NCI-H187 (cell line): Measurements from ENCODE around the gene CFAP251.
"Not testable (repeated sequence)": the region's sequence is repeated elsewhere in the genome, so short reads cannot be mapped to it uniquely, and the experiment has no call there.

Experiments
- DNase-seq, 2 experiments: peaks; one replicate each; lab custom pipeline; 2025; lab: John Stamatoyannopoulos, UW

CFAP251 gene, protein sequence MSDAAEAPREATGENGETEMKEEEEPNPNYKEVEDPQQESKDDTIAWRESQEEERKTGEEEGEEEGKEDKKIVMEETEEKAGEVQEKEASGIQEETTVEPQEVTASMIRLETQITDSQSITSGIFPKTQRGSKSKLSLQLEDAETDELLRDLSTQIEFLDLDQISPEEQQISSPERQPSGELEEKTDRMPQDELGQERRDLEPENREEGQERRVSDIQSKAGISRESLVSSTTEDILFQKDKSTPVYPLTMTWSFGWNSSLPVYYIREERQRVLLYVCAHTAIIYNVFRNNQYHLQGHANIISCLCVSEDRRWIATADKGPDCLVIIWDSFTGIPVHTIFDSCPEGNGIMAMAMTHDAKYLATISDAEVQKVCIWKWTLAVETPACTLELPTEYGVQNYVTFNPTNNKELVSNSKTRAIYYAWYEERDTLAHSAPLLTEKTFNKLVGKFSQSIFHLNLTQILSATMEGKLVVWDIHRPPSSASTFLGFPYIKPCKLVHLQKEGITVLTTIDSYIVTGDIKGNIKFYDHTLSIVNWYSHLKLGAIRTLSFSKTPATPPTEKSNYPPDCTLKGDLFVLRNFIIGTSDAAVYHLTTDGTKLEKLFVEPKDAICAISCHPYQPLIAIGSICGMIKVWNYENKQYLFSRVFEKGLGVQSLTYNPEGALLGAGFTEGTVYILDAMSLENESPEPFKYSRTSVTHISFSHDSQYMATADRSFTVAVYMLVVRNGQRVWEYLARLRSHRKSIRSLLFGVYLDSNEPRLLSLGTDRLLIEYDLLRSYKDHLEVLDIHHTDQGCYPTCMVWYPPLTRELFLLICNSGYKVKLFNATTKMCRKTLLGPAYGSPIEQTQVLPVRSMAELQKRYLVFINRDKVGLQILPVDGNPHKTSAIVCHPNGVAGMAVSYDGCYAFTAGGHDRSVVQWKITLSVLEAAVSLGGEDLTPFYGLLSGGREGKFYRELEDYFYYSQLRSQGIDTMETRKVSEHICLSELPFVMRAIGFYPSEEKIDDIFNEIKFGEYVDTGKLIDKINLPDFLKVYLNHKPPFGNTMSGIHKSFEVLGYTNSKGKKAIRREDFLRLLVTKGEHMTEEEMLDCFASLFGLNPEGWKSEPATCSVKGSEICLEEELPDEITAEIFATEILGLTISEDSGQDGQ

DNA sequence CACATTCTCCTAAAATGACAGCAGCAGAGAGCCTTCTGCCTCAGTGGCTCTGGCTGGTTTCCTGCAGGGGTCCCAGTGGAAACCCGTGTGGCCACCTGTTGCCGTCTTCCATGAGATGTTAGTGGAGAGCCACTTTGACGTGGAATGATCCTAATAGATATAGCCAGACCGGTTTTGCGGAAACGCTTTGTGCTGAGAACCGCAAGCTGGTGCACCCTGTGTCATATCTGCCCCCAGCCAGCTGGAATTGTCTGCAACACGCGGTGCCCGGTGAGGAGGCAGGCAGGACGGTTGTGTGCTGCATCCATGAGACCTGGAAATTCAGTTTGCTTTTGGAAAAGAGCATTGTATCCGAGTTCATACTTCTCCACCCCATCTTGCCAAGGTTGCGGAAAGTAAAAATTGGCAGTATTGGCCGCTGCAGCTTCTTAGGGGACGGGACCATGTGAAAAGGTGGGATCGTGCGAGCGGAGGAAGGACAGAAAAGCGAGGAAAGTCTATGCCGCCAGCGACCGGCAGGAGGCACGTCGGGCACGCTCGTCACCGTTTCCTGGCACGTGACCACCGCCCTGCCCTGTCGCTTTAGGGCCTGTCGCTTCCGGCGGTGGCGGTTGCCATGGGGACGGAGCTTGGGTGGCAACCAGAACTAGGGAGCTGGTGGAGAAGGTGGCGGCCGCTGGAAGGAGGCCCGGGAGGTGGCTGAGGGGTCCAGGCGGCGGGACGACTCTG is at the start of gene CFAP251:
Gene CFAP251, plus strand, starts transcription at position 643 of the 729 bp plus-strand sequence. CDS start 2,714 bp downstream, outside the sequence.
- DNase-seq, result peak; percentile 92 to 97

DNA sequence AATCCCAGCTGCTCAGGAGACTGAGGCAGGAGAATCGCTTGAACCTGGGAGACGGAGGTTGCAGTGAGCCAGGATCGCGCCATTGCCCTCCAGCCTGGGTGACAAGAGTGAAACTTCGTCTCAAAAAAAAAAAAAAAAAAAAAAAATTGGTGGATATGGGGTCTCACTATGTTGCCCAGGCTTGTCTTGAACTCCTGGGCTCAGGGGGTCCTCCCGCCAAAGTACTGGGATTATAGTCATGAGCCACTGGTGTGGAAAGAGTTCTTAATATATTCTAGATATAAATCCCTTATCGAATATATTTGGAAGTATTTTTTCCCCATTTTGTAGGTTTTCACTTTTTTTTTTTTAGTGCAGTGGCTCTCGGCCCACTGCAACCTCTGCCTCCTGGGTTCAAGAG is 49.2 kb upstream of the CFAP251 start:
- not testable (repeated sequence) for DNase-seq

DNA sequence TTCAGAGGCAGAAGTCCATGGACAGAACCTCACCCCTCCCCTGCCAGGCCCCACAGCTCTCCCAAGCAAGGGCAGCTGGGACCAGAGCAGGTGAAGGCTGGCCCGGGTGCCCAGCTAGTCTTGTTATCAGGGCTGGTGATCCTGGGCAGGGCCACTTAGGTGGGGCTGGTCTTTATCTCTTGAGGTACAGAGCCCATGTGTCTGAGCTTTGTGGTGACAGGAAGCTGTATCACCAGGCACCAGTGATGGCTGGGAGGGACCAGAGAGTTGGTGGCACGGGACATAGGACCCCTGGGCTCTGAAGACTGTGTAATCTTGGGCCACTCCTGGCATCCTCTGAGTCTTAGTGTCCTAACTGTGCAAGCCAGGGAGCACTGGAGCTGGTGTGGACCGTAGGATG is 46.9 kb upstream of the CFAP251 start:
- DNase-seq, result no peak

DNA sequence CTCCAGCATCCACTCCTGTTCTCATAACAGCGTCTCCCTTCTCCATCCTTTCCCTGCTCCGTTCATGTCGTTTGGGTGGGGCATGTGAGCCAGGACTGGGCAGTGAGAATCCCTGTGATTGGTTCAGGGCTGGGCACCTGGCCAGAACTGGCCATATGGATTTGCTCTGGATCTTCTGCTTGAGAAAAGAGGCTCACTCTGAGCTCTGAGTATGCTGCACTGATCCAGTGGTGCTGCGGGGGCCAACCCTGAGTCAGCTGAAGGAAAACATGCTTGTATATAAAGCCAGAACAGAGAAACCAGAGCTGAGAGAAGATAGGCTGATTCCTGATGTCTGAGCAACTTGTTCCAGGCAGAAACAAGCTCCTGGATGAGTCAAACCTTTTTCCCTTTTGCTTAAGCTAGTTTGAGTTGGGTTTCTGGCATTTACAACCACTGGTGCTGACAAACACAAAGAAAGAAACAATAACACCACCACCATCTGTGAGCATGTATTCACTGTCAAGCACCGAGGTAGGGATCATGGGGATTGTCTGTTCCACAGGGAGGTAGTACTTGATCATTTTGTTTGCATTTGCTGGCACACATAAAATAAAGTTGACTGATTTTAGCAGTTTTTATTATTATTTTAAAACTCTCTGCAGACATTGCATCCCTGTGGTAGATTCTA is 45.7 kb upstream of the CFAP251 start:
- DNase-seq, result no peak

DNA sequence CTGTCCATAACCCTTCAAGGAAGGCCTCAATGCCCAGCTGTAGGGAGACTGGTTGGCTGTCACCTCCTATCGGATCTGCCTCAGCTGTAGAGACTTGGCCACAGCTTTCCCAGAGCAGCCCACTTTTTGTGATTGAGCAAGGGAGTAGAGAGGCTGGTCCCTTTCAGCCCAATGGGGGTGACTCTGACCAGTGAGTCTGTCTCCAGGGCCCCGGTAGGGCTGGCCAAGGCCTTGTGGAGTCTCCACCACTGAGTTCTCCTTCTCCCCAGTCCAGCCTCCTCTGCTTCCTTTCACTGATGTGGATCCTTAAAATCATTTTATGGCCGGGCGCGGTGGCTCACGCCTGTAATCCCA is 45.2 kb upstream of the CFAP251 start:
- DNase-seq, result no peak

DNA sequence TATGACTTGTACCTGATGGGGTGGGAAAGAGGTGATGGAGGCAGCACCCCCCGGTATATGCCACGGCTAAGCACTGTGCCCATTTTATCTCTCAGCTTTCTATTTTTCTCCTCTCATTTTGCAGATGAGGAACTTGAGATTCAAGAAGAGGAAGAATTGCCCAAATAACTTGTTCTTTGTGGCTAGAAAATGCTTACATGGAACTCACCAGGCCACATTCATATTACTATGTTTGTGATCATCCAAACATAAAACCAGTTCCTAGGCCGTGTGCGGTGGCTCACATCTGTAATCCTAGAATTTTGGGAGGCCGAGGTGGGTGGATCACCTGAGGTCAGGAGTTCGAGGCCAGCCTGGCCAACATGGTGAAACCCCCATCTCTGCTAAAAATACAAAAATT is 44.3 kb upstream of the CFAP251 start:
- DNase-seq, result no peak

DNA sequence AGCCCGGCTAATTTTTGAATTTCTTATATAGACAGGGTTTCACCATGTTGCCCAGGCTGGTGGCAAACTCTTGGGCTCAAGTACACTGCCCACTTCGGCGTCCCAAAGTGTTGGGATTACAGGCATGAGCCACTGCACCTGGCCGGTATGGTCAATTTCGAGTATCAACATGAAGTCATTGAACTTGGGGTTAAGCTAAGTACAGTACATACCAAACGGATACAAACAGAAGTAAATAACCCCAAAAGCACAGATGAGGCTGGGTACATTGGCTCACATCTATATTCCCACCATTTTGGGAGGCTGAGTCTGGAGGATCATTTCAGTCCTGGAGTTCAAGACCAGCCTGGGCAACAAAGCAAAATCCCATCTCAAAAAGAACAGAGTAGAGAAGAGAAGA is 42.8 kb upstream of the CFAP251 start:
- no peak for DNase-seq

DNA sequence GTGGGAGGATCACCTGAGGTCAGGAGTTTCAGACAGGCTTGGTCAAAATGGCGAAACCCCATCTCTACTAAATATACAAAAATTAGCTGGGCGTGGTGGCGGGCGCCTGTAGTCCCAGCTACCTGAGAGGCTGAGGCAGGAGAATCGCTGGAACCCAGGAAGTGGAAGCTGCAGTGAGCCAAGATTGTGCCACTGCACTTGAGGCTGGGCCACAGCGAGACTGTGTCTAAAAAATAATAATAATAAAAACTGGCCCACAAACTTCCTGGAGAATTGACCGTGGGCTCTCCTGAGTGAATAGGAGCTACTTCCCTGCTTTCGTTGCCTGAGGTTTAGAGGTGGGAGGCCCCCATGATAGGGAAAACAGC is 42.3 kb upstream of the CFAP251 start:
- DNase-seq, result not testable (repeated sequence)

DNA sequence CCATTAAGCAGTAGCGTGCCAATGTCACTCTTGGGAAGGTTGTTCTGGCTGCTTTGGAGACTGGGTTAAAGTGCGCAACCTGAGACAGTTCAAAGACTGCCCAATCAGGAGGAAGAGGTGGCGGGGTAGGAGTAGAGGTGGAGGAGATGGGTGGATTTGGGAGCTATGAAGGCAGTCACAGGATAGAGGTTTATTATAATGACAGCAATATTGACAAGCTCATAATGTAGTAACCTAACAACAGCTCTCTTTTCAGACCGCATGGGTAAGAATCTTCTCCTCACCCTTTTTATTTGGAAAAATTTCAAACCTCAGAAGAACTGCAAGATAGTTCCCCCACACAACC is 35.1 kb upstream of the CFAP251 start:
- DNase-seq, result peak in 1 of 2 experiments; percentile 11

DNA sequence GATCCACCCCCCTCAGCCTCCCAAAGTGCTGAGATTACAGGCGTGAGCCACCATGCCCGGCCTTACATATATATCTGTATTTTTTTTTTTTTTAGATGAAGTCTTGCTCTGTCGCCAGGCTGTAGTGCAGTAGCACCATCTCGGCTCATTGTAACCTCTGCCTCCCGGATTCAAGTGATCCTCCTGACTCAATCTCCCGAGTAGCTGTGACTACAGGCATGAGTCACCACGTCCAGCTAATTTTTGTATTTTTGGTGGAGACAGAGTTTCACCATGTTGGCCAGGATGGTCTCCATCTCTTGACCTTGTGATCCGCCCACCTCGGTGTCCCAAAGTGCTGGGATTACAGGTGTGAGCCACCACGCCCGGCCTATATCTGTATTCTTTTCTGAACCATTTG is 33.3 kb upstream of the CFAP251 start:
- DNase-seq, result not testable (repeated sequence)

DNA sequence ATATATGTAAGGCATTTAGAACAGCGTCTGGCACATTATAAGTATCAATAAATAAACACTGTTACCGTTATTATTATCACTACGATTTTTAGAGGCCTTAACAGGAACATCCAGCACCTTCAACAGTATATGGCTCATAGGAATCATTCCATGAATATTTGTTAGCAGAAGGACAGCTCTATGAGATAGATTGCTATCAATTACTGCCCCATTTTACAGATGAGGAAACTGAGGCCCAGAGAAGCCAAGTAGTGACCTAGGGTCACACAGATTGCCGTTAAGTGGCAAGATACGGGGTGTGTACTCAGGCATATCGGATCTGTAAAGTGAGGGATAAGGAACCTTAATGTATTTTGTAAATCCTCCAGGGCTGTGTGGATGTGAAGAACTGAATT is 30.3 kb upstream of the CFAP251 start:
- no peak for DNase-seq

DNA sequence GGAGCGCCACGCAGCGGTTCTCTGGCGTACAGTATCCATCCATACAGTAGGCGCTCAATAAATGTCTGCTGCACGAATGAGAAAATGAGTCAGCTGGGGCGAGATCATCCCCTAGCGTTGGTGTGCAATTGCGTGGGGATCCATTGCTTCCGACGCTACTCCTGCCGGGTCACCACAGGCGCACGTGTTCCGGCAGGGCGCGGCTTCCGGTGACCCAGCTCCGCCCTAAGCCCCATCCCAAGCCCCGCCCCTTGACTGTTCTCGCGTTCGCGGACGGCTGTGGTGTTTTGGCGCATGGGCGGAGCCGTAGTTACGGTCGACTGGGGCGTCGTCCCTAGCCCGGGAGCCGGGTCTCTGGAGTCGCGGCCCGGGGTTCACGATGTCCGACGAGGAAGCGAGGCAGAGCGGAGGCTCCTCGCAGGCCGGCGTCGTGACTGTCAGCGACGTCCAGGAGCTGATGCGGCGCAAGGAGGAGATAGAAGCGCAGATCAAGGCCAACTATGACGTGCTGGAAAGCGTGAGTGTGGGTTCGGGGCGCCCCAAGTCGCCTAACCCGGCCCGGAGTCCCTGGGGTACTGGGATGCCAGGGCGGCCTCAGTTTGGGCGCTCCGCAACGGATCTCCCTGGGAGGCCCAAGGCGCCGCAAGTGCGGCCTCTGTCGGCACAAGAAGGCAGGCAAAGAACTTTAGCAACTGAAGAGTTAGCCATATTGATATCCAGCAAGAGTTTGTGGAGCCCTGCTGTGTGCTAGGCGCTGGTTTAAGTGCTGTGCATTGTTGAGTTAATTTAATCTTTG is 29.7 kb upstream of the CFAP251 start, which contains the start of gene PSMD9:
Gene PSMD9, plus strand, starts transcription at position 313 of the 796 bp plus-strand sequence. Its CDS starts 67 bp downstream, at position 380.
- peak; percentile 96 to 98 for DNase-seq

DNA sequence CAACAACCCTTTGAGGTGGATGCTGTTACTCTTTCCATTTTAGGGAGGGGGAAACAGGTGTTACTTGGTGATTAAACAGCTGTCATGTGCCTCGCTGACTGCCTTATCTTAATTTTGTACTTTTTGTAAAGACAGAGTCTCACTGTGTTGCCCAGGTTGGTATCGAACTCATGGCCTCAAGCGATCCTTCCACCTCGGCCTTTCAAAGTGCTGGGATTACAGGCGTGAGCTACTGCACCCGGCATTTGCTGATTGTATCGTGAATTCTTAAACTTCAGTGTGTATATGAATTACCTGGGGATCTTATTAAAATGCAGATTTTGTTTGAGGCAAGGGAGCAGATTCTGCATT is 29.1 kb upstream of the CFAP251 start:
- DNase-seq, result no peak

DNA sequence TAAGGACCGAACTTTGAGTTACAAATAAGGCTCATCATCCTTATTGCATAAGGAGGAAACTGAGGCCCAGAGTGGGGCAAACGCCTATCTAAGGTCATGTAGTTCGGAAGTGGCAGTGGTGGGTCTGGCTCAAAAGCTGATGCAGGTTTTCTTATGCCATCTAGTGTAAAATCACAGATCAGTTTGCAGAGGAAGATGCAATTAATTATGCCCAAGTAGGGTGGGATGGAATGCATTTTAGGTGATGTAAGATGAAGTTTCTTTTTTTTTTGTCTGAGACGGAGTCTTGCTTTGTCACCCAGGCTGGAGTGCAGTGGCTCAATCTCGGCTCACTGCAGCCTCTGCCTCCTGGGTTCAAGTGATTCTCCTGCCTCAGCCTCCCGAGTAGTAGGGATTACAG is 28.7 kb upstream of the CFAP251 start:
- not testable (repeated sequence) for DNase-seq

DNA sequence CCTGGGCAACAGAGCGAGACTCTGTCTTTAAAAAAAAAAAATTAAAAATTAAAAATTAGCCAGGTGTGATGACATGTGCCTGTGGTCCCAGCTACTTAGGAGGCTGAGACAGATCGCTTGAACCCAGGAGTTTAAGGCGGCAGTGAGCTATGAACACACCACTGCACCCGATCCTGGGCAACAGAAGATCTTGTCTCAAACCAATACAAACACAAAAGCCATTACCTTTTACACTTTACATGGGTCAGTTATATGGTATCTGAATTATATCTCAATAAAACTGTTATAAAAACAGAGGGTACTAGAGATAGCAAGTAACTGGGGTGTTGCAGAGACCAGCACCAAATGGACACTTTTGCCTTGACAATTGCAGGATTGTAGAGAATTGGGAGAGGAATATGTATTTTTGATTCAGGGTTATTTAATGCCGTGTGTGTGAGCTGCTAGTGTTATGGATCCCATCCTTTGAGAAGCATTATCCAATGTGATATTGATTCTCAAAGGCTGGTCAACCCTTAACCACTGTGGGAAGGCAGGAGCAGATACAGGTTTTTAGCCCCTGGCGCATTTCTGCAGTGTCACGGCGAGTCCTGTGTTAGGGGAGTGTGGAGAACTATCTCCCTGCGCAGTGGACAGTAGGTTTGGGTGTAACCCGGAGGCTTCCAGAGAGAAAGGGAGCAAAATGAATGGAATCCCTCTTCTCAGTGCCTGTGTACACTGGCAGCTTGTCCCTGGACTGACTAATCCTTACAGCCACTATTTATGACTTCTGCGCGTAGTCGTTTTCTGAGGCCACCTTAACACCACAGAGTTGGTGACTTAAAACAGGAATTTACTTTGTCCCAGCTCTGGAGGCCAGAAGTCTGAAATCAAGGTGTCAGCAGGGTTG is 25.5 kb upstream of the CFAP251 start:
- DNase-seq, result no peak

DNA sequence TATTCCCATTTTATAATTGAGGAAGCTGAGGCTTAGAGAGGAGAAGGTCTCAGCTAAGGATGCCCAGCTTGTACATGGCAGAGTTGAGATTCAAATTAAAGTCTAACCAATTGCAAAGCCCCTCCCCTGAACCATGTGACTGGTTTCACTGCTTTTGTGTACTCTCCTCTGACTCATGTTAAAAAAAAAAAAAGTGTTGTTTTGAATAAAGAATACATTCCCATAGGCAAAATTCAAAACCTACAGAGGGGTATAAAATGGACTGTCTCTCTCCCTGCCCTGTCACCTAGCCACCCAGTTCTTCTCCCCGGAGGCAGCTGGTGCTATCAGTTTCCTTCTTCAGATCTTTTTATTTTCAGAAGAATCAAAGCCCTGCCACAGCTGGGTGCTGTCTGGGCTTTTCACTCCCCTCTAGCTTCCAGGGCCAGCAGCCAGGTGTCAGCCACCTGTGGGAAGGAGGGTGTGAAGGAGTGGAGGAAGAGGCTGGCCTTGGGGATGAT is 24.4 kb upstream of the CFAP251 start:
- no peak for DNase-seq

DNA sequence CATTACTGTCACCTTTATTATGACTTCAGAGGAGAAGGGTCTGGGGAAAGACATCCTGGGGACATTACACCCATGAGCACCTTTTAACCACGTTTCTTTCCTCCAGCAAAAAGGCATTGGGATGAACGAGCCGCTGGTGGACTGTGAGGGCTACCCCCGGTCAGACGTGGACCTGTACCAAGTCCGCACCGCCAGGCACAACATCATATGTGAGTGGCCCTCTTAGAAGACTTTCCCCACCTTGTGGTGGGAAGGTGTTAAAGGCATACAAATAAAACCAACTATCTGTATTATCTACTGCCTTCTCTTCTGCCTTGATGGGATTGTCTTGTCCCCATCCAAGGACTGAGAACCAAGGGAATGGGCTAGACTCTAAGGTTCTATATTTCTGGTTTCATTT is 23.8 kb upstream of the CFAP251 start:
- no peak for DNase-seq

DNA sequence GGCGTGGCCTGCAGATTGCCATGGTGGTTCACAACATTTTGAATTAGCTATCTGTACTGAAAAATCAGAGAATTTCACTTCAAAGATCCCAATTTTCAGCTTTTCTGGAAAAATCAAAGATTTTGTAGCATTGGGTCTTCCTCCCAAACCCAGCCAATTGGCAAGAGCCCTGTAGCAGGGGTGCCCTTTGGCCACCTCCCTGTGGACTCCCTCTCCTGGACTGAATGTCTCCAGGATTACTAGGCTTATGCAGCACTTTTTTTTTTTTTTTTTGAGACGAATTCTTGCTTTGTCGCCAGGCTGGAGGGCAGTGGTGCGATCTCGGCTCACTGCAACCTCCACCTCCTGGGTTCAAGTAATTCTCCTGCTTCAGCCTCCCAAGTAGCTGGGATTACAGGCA is 20.1 kb upstream of the CFAP251 start:
- no peak for DNase-seq

DNA sequence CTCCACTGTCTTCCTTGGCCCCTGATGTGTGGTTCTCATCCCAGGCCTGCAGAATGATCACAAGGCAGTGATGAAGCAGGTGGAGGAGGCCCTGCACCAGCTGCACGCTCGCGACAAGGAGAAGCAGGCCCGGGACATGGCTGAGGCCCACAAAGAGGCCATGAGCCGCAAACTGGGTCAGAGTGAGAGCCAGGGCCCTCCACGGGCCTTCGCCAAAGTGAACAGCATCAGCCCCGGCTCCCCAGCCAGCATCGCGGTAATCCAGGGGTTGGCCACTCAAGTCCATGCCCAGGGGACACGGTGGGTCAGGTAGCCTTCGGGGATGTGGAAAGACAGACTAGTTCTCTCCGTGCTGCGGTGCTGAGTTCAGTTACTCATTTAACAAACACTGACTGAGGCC is 18.8 kb upstream of the CFAP251 start:
- no peak for DNase-seq
